Loucy (cell line): ENCODE data around the gene PTBP1.
A peak's percentile ranks its signal among the peaks of the same experiment; 100 is the strongest.

Experiments used
- H2AFZ ChIP-seq: fragments of 200-600 bp; sonication (generic); 2 replicates; pipeline ENCODE4 v1.6.0; 2016; ENCODE audit warnings: antibody characterized with exemption, mild to moderate bottlenecking, low read length, moderate library complexity
- H3F3A ChIP-seq: fragments of 200-600 bp; 2 replicates; pipeline ENCODE4 v1.6.0; 2016; ENCODE audit warnings: antibody characterized with exemption, low read depth, mild to moderate bottlenecking
- H3K27me3 ChIP-seq: fragments of 200-600 bp; sonication (generic); 2 replicates; pipeline ENCODE4 v1.6.1; 2014; ENCODE audit warnings: low read length, mild to moderate bottlenecking; ENCODE audit not compliant: insufficient read depth, poor library complexity, severe bottlenecking
- H3K36me3 ChIP-seq: fragments of 200-600 bp; sonication (generic); 2 replicates; pipeline ENCODE4 v1.6.1; 2016; ENCODE audit warnings: low read length; ENCODE audit not compliant: insufficient read depth
- H3K4me1 ChIP-seq: fragments of 200-600 bp; sonication (generic); 2 replicates; pipeline ENCODE4 v1.5.1; 2014; ENCODE audit warnings: low read length, mild to moderate bottlenecking; ENCODE audit not compliant: insufficient read depth, poor library complexity, severe bottlenecking
- H3K4me2 ChIP-seq: fragments of 200-600 bp; sonication (generic); 2 replicates; pipeline ENCODE4 v1.6.0; 2014; ENCODE audit warnings: antibody characterized with exemption, low read length, low read depth, mild to moderate bottlenecking; ENCODE audit not compliant: poor library complexity, severe bottlenecking
- H3K4me3 ChIP-seq: fragments of 200-600 bp; sonication (generic); 2 replicates; pipeline ENCODE4 v1.5.1; 2014; ENCODE audit warnings: low read length, mild to moderate bottlenecking, mixed read lengths; ENCODE audit not compliant: poor library complexity, severe bottlenecking
- H3K79me2 ChIP-seq: fragments of 200-600 bp; sonication (generic); 2 replicates; pipeline ENCODE4 v1.6.1; 2014; ENCODE audit warnings: low read length; ENCODE audit not compliant: insufficient read depth
- H3K9ac ChIP-seq: fragments of 200-600 bp; sonication (generic); 2 replicates; pipeline ENCODE4 v1.6.0; 2014; ENCODE audit warnings: mild to moderate bottlenecking, low read depth, low read length, moderate library complexity; ENCODE audit not compliant: poor library complexity, severe bottlenecking
- H3K9me2 ChIP-seq: fragments of 200-600 bp; sonication (generic); replicated peaks from 2 replicates; pipeline ENCODE4 v1.6.1; 2016; ENCODE audit warnings: low read depth, low read length, mixed read lengths
- H3K9me3 ChIP-seq: fragments of 200-600 bp; sonication (generic); 2 replicates; pipeline ENCODE4 v1.6.1; 2014; ENCODE audit warnings: mild to moderate bottlenecking, antibody characterized with exemption, low read length, low read depth; ENCODE audit not compliant: insufficient read depth
- H4K20me1 ChIP-seq: fragments of 200-600 bp; sonication (generic); 2 replicates; pipeline ENCODE4 v1.6.0; 2014; ENCODE audit warnings: antibody characterized with exemption, low read length, mild to moderate bottlenecking; ENCODE audit not compliant: insufficient read depth, poor library complexity, severe bottlenecking
- CTCF ChIP-seq: fragments of 200-600 bp; sonication (generic); conservative IDR thresholded peaks from 2 replicates; pipeline ENCODE4 v1.5.1; 2014; ENCODE audit warnings: mild to moderate bottlenecking, antibody characterized with exemption, low read length
- EZH2phosphoT487 ChIP-seq: fragments of 200-600 bp; IDR thresholded peaks from 2 replicates; pipeline ENCODE4 v1.6.1; 2018; ENCODE audit warnings: antibody characterized with exemption, mild to moderate bottlenecking, moderate library complexity, borderline replicate concordance

The PTBP1 gene

GRCh38 chr19:793806-794205 is 3.4 kb upstream of the PTBP1 start:
- H4K20me1 ChIP-seq, result peaks cover 10% of the 10 kb centered on the region
- H3K9me3 ChIP-seq, result no peaks in the 10 kb centered on the region
- H3K9me2 ChIP-seq, result no peaks in the 10 kb centered on the region
- H2AFZ ChIP-seq, result no peak overlapping the region
- no peak for TF ChIP-seq EZH2phosphoT487
- TF ChIP-seq CTCF, result no peak
- no peak overlapping the region for H3K9ac ChIP-seq
- H3K4me1 ChIP-seq, result peaks cover 4% of the 10 kb centered on the region
- no peaks in the 10 kb centered on the region for H3F3A ChIP-seq
- peaks cover 8% of the 10 kb centered on the region for H3K27me3 ChIP-seq
- H3K4me2 ChIP-seq, result no peak overlapping the region
- H3K4me3 ChIP-seq, result no peak overlapping the region
- peaks cover 21% of the 10 kb centered on the region for H3K79me2 ChIP-seq
- no peaks in the 10 kb centered on the region for H3K36me3 ChIP-seq

- peaks cover 23% of the 10 kb centered on the region for H4K20me1 ChIP-seq
- H3K36me3 ChIP-seq, result peaks cover 8% of the 10 kb centered on the region
- H3F3A ChIP-seq, result no peaks in the 10 kb centered on the region
- H3K9me3 ChIP-seq, result no peaks in the 10 kb centered on the region
- peaks cover 8% of the 10 kb centered on the region for H3K27me3 ChIP-seq
- H3K4me2 ChIP-seq, result no peak overlapping the region
- no peak overlapping the region for H3K9ac ChIP-seq
- TF ChIP-seq EZH2phosphoT487 (no peak), CTCF (no peak)
- H2AFZ ChIP-seq, result no peak overlapping the region
- peaks cover 5% of the 10 kb centered on the region for H3K4me1 ChIP-seq
- no peaks in the 10 kb centered on the region for H3K9me2 ChIP-seq
- peaks cover 34% of the 10 kb centered on the region for H3K79me2 ChIP-seq
- no peak overlapping the region for H3K4me3 ChIP-seq
Observed at GRCh38 chr19:795073-795611, 2.1 kb upstream of the PTBP1 start.

- TF ChIP-seq CTCF (no peak), EZH2phosphoT487 (no peak)
- Histone ChIP-seq H3K4me2 (peak overlapping the region; percentile 81), H3K9ac (peak overlapping the region; percentile 84), H4K20me1 (peaks cover 31% of the 10 kb centered on the region), H3K9me2 (no peaks in the 10 kb centered on the region), H2AFZ (peak overlapping the region; percentile 94), H3K9me3 (no peaks in the 10 kb centered on the region), H3K27me3 (peaks cover 8% of the 10 kb centered on the region), H3K79me2 (peaks cover 42% of the 10 kb centered on the region), H3F3A (no peaks in the 10 kb centered on the region), H3K36me3 (peaks cover 15% of the 10 kb centered on the region), H3K4me1 (peaks cover 13% of the 10 kb centered on the region), H3K4me3 (peak overlapping the region; percentile 88)
Observed at GRCh38 chr19:795691-796581, 1.3 kb upstream of the PTBP1 start.
